ENCODE measurements around the gene STK11IP. TPM values are rescaled to one million over a fixed set of nuclear protein-coding genes. Genes with fewer than 3 reads are reported as not detected.

STK11IP gene
- total RNA-seq, 1 donor from 2014 or later = 47.7 TPM

DNA sequence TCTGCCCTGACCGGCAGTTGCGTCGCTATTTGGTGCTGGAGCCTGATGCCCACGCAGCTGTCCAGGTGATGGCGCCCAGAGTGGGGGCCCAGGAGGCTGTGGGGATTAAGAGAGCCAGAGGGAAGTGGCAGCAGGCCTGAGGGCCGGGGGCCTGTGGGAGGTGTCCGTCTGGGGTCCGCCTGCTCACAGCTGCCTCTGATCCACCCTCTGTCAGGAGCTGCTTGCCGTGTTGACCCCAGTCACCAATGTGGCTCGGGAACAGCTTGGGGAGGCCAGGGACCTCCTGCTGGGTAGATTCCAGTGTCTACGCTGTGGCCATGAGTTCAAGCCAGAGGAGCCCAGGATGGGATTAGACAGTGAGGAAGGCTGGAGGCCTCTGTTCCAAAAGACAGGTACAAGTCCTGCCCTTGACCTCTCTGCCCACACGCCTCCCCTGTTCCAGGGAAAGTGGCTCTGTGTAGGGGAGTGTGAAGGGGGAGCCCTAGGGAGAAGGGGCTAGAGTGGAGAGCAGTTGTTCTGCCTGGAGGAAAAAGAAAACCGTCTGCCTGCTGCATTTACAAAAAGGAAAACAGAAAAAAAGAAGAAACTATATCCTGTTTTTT lies 11.6 kb downstream of the STK11IP start:
- no peaks in the 10 kb centered on the region for H3K27me3 Mint-ChIP-seq (ENCODE audit: low read depth)
- no peaks in the 10 kb centered on the region for H3K9me3 Mint-ChIP-seq
- H3K27ac Mint-ChIP-seq = no peak overlapping the region
- peaks cover 29% of the 10 kb centered on the region for H3K36me3 Mint-ChIP-seq
- no peak overlapping the region for H3K4me3 Mint-ChIP-seq
- TF ChIP-seq, protein P1, sequence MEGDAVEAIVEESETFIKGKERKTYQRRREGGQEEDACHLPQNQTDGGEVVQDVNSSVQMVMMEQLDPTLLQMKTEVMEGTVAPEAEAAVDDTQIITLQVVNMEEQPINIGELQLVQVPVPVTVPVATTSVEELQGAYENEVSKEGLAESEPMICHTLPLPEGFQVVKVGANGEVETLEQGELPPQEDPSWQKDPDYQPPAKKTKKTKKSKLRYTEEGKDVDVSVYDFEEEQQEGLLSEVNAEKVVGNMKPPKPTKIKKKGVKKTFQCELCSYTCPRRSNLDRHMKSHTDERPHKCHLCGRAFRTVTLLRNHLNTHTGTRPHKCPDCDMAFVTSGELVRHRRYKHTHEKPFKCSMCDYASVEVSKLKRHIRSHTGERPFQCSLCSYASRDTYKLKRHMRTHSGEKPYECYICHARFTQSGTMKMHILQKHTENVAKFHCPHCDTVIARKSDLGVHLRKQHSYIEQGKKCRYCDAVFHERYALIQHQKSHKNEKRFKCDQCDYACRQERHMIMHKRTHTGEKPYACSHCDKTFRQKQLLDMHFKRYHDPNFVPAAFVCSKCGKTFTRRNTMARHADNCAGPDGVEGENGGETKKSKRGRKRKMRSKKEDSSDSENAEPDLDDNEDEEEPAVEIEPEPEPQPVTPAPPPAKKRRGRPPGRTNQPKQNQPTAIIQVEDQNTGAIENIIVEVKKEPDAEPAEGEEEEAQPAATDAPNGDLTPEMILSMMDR (IDR thresholded peaks at IDR 0.05; ENCODE audit: unreplicated experiment) = no peak
- H3K4me1 Mint-ChIP-seq = no peaks in the 10 kb centered on the region
- no peak for DNase-seq (ENCODE audit: low spot score in 2 of 2, unreplicated experiment in 2 of 2)

DNA sequence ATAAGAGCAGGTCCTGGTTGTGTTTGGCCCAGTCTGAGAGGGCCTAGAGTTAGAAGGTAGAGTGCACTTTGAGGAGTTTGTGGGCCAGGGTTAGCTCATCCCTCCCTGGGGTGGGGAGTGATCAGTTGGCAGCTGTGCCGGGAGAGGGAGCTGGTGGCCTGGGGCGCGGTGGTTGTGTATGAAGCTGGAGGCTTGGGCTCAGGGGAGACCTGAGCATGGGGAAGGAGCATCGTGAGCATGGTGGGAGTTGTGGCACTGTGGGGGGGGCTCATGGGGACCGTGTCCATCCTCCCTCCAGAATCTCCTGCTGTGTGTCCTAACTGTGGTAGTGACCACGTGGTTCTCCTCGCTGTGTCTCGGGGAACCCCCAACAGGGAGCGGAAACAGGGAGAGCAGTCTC lies 13.6 kb downstream of the STK11IP start:
- Mint-ChIP-seq H3K27me3 (ENCODE audit: low read depth) (no peaks in the 10 kb centered on the region), H3K4me1 (no peaks in the 10 kb centered on the region), H3K36me3 (peaks cover 28% of the 10 kb centered on the region), H3K9me3 (no peaks in the 10 kb centered on the region), H3K4me3 (no peak overlapping the region), H3K27ac (no peak overlapping the region)
- TF ChIP-seq, protein P1 (IDR thresholded peaks at IDR 0.05; ENCODE audit: unreplicated experiment) = no peak
- no peak for DNase-seq (ENCODE audit: low spot score in 2 of 2, unreplicated experiment in 2 of 2)

DNA sequence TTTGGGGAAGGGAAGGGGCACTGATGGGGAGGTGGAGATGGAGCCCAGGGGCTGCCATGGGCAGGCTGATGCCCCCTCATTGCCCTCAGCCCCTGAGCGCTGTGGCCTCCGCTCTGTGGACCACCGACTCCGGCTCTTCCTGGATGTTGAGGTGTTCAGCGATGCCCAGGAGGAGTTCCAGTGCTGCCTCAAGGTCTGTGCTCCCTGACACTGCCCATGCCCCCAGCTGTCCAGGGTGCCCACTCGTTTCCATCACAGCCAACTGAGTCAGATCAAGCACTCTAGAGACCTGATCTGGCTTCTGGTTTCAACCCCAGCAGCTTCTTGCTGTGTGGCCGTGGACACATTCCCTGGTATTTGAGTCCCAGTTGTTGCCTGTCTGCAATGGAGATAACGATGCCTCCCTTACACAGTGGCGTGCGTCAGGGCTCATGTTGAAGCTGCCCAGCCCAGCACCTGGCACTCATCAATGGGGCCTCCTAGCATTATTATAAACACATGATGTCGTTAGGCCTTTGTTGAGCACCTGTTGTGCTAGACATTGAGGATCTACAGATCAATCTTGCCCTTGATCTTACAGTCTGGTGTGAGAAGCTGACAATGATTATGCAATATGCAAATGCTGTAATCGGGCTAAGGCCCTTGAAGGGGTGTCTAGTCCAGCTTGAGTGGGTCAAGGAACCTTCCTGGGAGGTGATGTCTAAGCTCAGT lies 14.4 kb downstream of the STK11IP start:
- Mint-ChIP-seq H3K4me1 (no peaks in the 10 kb centered on the region), H3K9me3 (no peaks in the 10 kb centered on the region), H3K27ac (no peak overlapping the region), H3K27me3 (ENCODE audit: low read depth) (no peaks in the 10 kb centered on the region), H3K4me3 (no peak overlapping the region), H3K36me3 (peaks cover 23% of the 10 kb centered on the region)
- no peak for DNase-seq (ENCODE audit: low spot score in 2 of 2, unreplicated experiment in 2 of 2)
- TF ChIP-seq, protein P1 (IDR thresholded peaks at IDR 0.05; ENCODE audit: unreplicated experiment) = no peak

DNA sequence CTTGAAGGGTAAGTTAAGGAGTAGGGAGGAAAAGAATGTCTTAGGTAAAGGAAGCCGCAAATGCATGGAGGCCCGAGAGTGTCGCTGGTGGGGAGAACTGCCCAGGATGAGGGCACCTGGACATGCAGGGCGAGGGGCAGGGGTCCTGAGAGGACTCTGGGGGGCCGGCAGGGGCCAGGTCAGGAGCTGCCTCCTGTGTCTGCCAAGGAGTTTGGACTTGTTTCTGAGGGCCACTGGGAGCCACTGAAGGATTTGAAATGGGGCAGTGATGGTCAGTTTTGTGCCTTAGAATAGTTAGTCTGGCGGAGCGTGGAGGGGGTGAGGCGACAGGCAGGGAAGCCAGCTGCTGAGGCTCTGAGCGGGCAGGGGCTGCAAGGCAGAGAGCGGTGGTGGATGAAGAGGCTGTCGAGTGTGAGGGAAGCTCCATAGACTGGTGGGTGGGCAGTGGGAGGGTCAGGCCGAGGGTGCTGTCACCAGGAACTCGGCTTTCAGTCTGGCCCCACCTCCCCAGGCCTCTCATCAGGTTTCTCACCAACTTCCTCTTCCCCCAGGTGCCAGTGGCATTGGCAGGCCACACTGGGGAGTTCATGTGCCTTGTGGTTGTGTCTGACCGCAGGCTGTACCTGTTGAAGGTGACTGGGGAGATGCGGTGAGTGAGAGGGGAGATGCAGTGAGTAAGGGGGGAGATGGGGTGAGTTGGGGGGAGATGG lies 15.1 kb downstream of the STK11IP start:
- Mint-ChIP-seq H3K4me3 (no peak overlapping the region), H3K4me1 (no peaks in the 10 kb centered on the region), H3K36me3 (peaks cover 21% of the 10 kb centered on the region), H3K27ac (no peak overlapping the region), H3K9me3 (no peaks in the 10 kb centered on the region), H3K27me3 (ENCODE audit: low read depth) (no peaks in the 10 kb centered on the region)
- DNase-seq (ENCODE audit: low spot score in 2 of 2, unreplicated experiment in 2 of 2) = no peak
- TF ChIP-seq, protein P1 (IDR thresholded peaks at IDR 0.05; ENCODE audit: unreplicated experiment) = no peak

DNA sequence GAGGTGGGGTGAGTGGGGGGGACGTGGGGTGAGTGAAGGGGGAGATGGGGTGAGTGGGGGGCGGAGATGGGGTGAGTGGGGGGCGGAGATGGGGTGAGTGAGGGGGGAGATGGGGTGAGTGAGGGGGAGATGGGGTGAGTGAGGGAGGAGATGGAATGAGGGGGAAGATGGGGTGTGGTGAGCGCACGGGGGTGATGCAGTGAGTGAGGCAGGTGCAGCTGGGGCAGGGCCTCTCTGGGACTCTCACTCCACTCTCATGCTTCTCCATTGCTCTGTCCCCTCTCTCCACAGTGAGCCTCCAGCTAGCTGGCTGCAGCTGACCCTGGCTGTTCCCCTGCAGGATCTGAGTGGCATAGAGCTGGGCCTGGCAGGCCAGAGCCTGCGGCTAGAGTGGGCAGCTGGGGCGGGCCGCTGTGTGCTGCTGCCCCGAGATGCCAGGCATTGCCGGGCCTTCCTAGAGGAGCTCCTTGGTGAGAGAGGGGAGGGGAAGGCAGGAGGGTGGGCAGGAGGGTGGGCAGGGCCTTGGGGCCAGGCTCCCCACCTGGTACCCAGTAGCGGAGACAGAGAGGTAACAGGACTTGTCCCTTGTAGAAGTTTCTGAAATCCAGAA lies 15.9 kb downstream of the STK11IP start:
- no peak for DNase-seq (ENCODE audit: low spot score in 2 of 2, unreplicated experiment in 2 of 2)
- no peaks in the 10 kb centered on the region for H3K27me3 Mint-ChIP-seq (ENCODE audit: low read depth)
- H3K9me3 Mint-ChIP-seq = no peaks in the 10 kb centered on the region
- TF ChIP-seq, protein P1 (IDR thresholded peaks at IDR 0.05; ENCODE audit: unreplicated experiment) = no peak
- H3K36me3 Mint-ChIP-seq = peaks cover 21% of the 10 kb centered on the region
- no peak overlapping the region for H3K27ac Mint-ChIP-seq
- no peaks in the 10 kb centered on the region for H3K4me1 Mint-ChIP-seq
- H3K4me3 Mint-ChIP-seq = no peak overlapping the region

Measured in mesothelial cell of epicardium (in vitro differentiated cells).